Esophagus squamous epithelium (tissue), 4 donors: ENCODE measurements around the gene TBCK.

Source experiments
- POLR2A ChIP-seq, 4 donors: fragments of 450-650 bp; IDR thresholded peaks; one replicate each; pipeline ENCODE4 v1.6.1; 2017; ENCODE audit warnings: antibody characterized with exemption in 4 of 4, mild to moderate bottlenecking in 4 of 4, moderate library complexity in 3 of 4
- TF ChIP-seq, protein P1 (sequence below), 6 experiments: fragments of 450-650 bp in 4 of 6; fragments of 200-600 bp in 2 of 6; sonication (generic) in 2 of 6; IDR thresholded peaks; one replicate each; pipeline ENCODE4 v1.5.1; 2016 to 2019; ENCODE audit warnings: antibody characterized with exemption in 6 of 6, mild to moderate bottlenecking in 4 of 6, moderate library complexity in 4 of 6

DNA sequence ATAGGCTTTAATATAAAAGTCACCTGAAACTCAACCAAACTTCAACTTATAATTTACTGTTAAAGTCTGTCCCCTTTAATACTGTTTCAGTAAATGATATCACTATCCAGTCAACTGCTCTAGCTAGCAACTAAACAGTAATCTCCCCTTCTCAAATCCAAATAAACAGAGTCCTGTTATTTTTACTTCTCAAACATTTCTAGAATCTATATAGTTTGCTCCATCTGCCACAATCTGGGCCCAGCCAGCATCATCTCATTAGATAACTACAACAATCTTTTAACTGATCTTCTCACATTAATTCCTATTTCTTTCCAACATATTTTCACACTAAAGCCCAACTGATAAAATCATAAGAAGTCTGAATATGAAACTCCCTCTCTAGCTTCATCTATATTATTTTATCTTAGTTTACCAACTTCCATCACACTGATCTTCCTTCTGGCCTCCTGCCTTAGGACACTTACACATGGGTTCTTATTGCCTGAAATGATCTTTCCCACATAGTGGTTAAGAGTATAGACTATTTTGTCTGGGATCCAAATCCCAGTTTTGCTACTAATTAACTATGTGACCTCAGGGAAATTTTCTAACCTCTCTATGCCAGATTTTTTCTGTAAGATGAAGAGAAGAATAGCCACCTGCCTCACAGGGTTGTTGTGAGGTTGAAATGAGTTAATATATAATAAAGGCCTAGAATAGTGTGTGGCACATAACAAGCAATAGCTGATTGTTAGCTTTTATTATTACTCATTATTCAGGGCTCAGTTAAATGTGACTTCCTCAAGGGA lies 18.6 kb downstream of the TBCK start:
- TF ChIP-seq, protein P1, sequence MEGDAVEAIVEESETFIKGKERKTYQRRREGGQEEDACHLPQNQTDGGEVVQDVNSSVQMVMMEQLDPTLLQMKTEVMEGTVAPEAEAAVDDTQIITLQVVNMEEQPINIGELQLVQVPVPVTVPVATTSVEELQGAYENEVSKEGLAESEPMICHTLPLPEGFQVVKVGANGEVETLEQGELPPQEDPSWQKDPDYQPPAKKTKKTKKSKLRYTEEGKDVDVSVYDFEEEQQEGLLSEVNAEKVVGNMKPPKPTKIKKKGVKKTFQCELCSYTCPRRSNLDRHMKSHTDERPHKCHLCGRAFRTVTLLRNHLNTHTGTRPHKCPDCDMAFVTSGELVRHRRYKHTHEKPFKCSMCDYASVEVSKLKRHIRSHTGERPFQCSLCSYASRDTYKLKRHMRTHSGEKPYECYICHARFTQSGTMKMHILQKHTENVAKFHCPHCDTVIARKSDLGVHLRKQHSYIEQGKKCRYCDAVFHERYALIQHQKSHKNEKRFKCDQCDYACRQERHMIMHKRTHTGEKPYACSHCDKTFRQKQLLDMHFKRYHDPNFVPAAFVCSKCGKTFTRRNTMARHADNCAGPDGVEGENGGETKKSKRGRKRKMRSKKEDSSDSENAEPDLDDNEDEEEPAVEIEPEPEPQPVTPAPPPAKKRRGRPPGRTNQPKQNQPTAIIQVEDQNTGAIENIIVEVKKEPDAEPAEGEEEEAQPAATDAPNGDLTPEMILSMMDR (IDR thresholded peaks at IDR 0.05): no peak
- TF ChIP-seq POLR2A (IDR thresholded peaks at IDR 0.05): no peak
